Neuronal stem cell (in vitro differentiated cells): Measurements from ENCODE around the gene CHST15.

Source experiments
- DNase-seq: peaks from one replicate; pipeline ENCODE4 v3.0.0-alpha.2; 2013; ENCODE audit warnings: low spot score
- H2AFZ ChIP-seq: one replicate; pipeline ENCODE4 v1.6.1; 2013; ENCODE audit warnings: mild to moderate bottlenecking, low read length, inconsistent platforms
- H2AK5ac ChIP-seq: 2 replicates; pipeline ENCODE4 v1.6.1; 2013; ENCODE audit warnings: low read depth, mild to moderate bottlenecking, inconsistent platforms, low read length, moderate library complexity, mixed read lengths
- H2BK120ac ChIP-seq: 2 replicates; pipeline ENCODE4 v1.6.1; 2013; ENCODE audit warnings: low read depth, mild to moderate bottlenecking, inconsistent platforms, low read length, moderate library complexity, mixed read lengths
- H2BK12ac ChIP-seq: one replicate; pipeline ENCODE4 v1.6.1; 2013; ENCODE audit warnings: low read length, inconsistent platforms
- H2BK15ac ChIP-seq: 2 replicates; pipeline ENCODE4 v1.6.1; 2013; ENCODE audit warnings: mild to moderate bottlenecking, low read length, inconsistent platforms, mixed read lengths
- H2BK5ac ChIP-seq: one replicate; pipeline ENCODE4 v1.6.1; 2013; ENCODE audit warnings: inconsistent platforms, mild to moderate bottlenecking, low read length, moderate library complexity
- H3K14ac ChIP-seq: one replicate; pipeline ENCODE4 v1.6.1; 2013; ENCODE audit warnings: low read length, inconsistent platforms
- H3K18ac ChIP-seq: 2 replicates; pipeline ENCODE4 v1.6.1; 2013; ENCODE audit warnings: low read length, inconsistent platforms
- H3K23ac ChIP-seq: 2 replicates; pipeline ENCODE4 v1.6.1; 2013; ENCODE audit warnings: low read depth, mild to moderate bottlenecking, mixed read lengths, low read length, inconsistent platforms; ENCODE audit not compliant: poor library complexity
- H3K27ac ChIP-seq: replicated peaks from 3 replicates; pipeline ENCODE4 v1.5.1; 2013; ENCODE audit warnings: low read length, inconsistent platforms
- H3K27me3 ChIP-seq, 3 experiments: 2 replicates each; pipeline ENCODE4 v1.6.1; 2013; ENCODE audit warnings: low read length in 3 of 3, mild to moderate bottlenecking in 2 of 3, inconsistent platforms in 1 of 3, low read depth in 1 of 3, mixed read lengths in 1 of 3, moderate library complexity in 1 of 3; ENCODE audit not compliant: control insufficient read depth in 3 of 3, insufficient read depth in 3 of 3
- H3K36me3 ChIP-seq, 2 donors: replicated peaks in 1 of 2; 2 replicates each; pipeline ENCODE4 v1.6.1; 2013; ENCODE audit warnings: low read length in 2 of 2; ENCODE audit not compliant: control insufficient read depth in 2 of 2, insufficient read depth in 2 of 2
- H3K4ac ChIP-seq: 2 replicates; pipeline ENCODE4 v1.6.1; 2013; ENCODE audit warnings: inconsistent platforms, mild to moderate bottlenecking, low read length, moderate library complexity
- H3K4me1 ChIP-seq, 2 donors: 1 replicate in 1 of 2; 2 replicates in 1 of 2; pipeline ENCODE4 v1.6.1; 2013; ENCODE audit warnings: low read length in 2 of 2, low read depth in 1 of 2; ENCODE audit not compliant: control insufficient read depth in 2 of 2, insufficient read depth in 1 of 2
- H3K4me2 ChIP-seq: one replicate; pipeline ENCODE4 v1.6.1; 2013; ENCODE audit warnings: mild to moderate bottlenecking, low read length, inconsistent platforms; ENCODE audit not compliant: insufficient read depth, poor library complexity, severe bottlenecking
- H3K4me3 ChIP-seq, 2 donors: 2 replicates each; pipeline ENCODE4 v1.5.1; 2013; ENCODE audit warnings: low read length in 2 of 2, mild to moderate bottlenecking in 2 of 2, inconsistent platforms in 1 of 2, moderate library complexity in 1 of 2
- H3K79me1 ChIP-seq: one replicate; pipeline ENCODE4 v1.6.1; 2013; ENCODE audit warnings: low read depth, mild to moderate bottlenecking, inconsistent platforms, low read length, moderate library complexity
- H3K9ac ChIP-seq: one replicate; pipeline ENCODE4 v1.6.1; 2013; ENCODE audit warnings: mild to moderate bottlenecking, low read depth, low read length, inconsistent platforms; ENCODE audit not compliant: poor library complexity
- H3K9me3 ChIP-seq, 2 donors: replicated peaks in 1 of 2; 2 replicates each; pipeline versions ENCODE3 to v1.6.1; 2013; ENCODE audit warnings: low read length in 2 of 2, mild to moderate bottlenecking in 2 of 2, inconsistent platforms in 1 of 2, low read depth in 1 of 2, mixed read lengths in 1 of 2, moderate library complexity in 1 of 2; ENCODE audit not compliant: control insufficient read depth in 2 of 2, insufficient read depth in 1 of 2
- H4K8ac ChIP-seq: one replicate; pipeline ENCODE4 v1.6.1; 2013; ENCODE audit warnings: low read depth, mild to moderate bottlenecking, inconsistent platforms, low read length, moderate library complexity
- H4K91ac ChIP-seq: one replicate; pipeline ENCODE4 v1.6.1; 2013; ENCODE audit warnings: low read length, low read depth, mild to moderate bottlenecking, inconsistent platforms; ENCODE audit not compliant: poor library complexity
- WGBS, 2 donors: extraction: QIAGEN DNeasy Blood & Tissue Kit; methylation state at CpG; one replicate each; pipeline ENCODE4 v1.1.7; 2013; ENCODE audit warnings: missing lambda C conversion rate in 2 of 2, mixed read lengths in 1 of 2; ENCODE audit not compliant: insufficient read length in 2 of 2, insufficient replicate concordance in 1 of 2; ENCODE audit errors: extremely low coverage in 2 of 2; 5-methylcytosine and 5-hydroxymethylcytosine counted together

Gene CHST15

DNA sequence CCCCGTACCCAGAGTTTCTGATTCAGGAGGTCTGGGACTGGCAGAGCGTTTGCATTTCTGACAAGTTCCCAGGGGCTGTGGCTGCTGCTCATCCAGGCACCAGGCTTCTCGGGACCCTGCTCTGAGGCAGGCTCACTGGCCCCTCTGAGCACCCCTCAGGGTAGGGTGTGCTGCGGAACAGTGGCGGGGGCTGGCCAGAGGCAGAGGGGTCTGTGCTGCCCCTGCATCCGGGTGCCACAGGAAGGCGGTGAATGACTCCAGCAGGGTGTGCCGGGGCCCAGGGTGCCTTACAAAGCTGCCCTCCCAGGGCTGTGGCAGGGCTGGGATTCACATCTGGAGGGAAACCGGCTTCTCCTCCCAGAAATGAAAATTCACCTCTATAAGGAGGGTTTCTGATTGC lies 77.4 kb downstream of the CHST15 start:
- no CpG with 5 or more reads among the region's 9 CpGs for WGBS, 2 donors

DNA sequence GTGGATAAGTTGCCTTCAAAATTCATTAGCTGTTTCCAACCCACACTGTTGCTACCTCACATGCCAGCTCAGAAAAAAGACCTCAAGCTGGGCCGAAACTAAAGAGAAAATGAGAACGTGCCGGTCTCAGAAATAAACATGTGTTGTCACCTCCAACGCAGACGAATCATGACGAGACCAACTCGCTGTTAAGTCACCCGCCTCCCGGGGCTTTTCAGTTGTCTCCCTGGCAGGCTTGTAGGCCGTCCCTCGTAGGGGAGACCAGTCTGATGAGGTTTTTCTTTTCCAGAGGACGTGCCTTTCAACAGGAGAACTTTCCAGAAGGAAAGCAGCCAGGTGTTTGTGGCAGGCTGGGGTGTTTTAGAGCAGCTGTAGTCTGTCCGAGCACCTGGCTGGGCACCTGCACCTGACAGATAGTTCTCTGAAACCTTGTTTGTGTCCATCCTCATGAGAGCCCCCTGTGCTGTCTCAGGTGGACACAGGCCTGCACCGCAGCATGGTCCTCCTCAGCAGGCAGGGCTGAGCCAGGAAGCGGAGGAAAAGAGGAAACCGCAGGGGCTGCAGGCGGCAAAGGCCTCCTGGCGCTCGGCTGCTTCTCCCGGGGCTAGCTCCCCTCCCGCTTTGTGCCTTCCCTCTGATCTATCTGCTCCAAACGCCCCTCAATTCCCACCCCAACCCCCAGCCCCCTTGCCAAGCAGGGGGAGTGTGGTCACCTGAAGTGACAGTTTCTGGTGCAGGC lies 78.8 kb downstream of the CHST15 start:
- H3K36me3 ChIP-seq: peaks cover 0 to 25% of the 10 kb centered on the region in 2 donors
- no peak overlapping the region for H2AFZ ChIP-seq
- no peak overlapping the region for H3K4me3 ChIP-seq
- no peak overlapping the region for H3K14ac ChIP-seq
- peaks cover 0 to 2% of the 10 kb centered on the region in 2 donors for H3K4me1 ChIP-seq
- DNase-seq: no peak
- H3K27me3 ChIP-seq: no peaks in the 10 kb centered on the region
- H3K4me2 ChIP-seq: no peak overlapping the region
- H3K27ac ChIP-seq: no peak overlapping the region
- no peaks in the 10 kb centered on the region for H3K79me1 ChIP-seq
- H3K23ac ChIP-seq: no peak overlapping the region
- H4K8ac ChIP-seq: no peak overlapping the region
- no peak overlapping the region for H2BK5ac ChIP-seq
- H2AK5ac ChIP-seq: no peak overlapping the region
- no peak overlapping the region for H2BK120ac ChIP-seq
- no peak overlapping the region for H3K4ac ChIP-seq
- peaks cover 0 to 15% of the 10 kb centered on the region in 2 donors for H3K9me3 ChIP-seq
- H4K91ac ChIP-seq: no peak overlapping the region
- H2BK15ac ChIP-seq: no peak overlapping the region
- no peak overlapping the region for H2BK12ac ChIP-seq
- H3K9ac ChIP-seq: no peak overlapping the region
- no peak overlapping the region for H3K18ac ChIP-seq
- WGBS, 2 donors: no CpG with 5 or more reads among the region's 22 CpGs

More for the DNA sequence above, 77.4 kb downstream of the CHST15 start:
- Histone ChIP-seq H3K4me1 (peaks cover 2 to 4% of the 10 kb centered on the region in 2 donors), H3K9me3 (peaks cover 0 to 15% of the 10 kb centered on the region in 2 donors), H3K9ac (no peak overlapping the region), H2AK5ac (peak overlapping the region; percentile 27), H2BK15ac (no peak overlapping the region), H2AFZ (no peak overlapping the region), H3K23ac (peak overlapping the region; percentile 34), H2BK120ac (no peak overlapping the region), H4K8ac (no peak overlapping the region), H3K27me3 (no peaks in the 10 kb centered on the region), H3K4me3 (no peak overlapping the region), H2BK5ac (no peak overlapping the region), H3K4me2 (no peak overlapping the region), H3K36me3 (peaks cover 0 to 29% of the 10 kb centered on the region in 2 donors), H4K91ac (no peak overlapping the region), H3K18ac (peak overlapping the region; percentile 72), H3K4ac (no peak overlapping the region), H2BK12ac (no peak overlapping the region), H3K79me1 (no peaks in the 10 kb centered on the region), H3K14ac (no peak overlapping the region), H3K27ac (no peak overlapping the region)
- DNase-seq: no peak

DNA sequence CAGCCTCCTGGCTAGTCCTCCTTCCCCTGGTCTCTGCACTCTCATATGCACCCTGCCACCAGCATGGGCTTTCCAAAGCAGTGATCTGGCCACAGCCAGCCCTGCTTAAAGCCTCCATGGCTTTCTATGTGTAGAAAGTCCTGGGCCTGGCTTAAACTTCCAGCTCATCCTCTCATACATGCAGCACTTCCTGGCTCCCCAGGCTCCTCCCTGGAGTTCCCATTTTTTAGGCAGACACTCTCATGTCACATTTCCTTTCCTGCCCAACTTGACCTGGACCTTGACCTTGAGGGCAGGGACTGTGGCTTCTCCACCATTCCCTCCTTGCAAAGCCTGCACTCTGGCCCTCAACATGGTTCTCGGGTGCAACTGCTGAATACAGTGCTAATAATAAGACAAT lies 79.5 kb downstream of the CHST15 start:
- WGBS, 2 donors: no CpG with 5 or more reads among the region's 1 CpG
- Histone ChIP-seq H3K4me2 (no peak overlapping the region), H3K79me1 (no peaks in the 10 kb centered on the region), H3K14ac (no peak overlapping the region), H2AFZ (no peak overlapping the region), H3K27me3 (no peaks in the 10 kb centered on the region), H2AK5ac (no peak overlapping the region), H2BK12ac (no peak overlapping the region), H4K91ac (no peak overlapping the region), H3K4me1 (peaks cover 0 to 2% of the 10 kb centered on the region in 2 donors), H3K27ac (no peak overlapping the region), H2BK15ac (no peak overlapping the region), H3K4ac (no peak overlapping the region), H3K23ac (no peak overlapping the region), H4K8ac (no peak overlapping the region), H3K36me3 (peaks cover 0 to 26% of the 10 kb centered on the region in 2 donors), H3K9me3 (peaks cover 0 to 15% of the 10 kb centered on the region in 2 donors), H2BK5ac (no peak overlapping the region), H2BK120ac (no peak overlapping the region), H3K9ac (no peak overlapping the region), H3K4me3 (no peak overlapping the region), H3K18ac (no peak overlapping the region)
- DNase-seq: no peak

DNA sequence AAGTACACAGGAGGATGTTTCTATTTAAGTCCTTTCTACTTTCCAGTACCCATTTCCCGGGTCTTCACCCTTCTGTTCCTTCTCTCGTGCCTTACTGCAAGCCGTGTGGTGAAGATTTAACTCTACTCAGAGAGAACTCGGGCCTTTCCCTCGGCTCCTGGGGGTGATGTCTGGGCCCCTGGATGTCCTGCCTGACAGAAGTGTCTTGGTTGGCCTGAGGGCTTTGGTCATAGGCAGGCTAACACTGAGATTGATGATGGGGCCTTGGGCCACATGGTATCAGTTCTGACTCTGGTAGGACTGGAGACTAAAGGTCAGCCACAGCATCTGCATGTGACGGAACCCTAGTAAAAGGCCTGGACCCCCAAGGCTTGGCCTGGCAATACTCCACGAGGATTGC lies 80.4 kb downstream of the CHST15 start:
- Histone ChIP-seq H4K91ac (no peak overlapping the region), H3K27ac (no peak overlapping the region), H2BK120ac (no peak overlapping the region), H3K4ac (no peak overlapping the region), H3K4me1 (peaks cover 0 to 2% of the 10 kb centered on the region in 2 donors), H2AFZ (no peak overlapping the region), H3K27me3 (no peaks in the 10 kb centered on the region), H3K36me3 (peaks cover 0 to 32% of the 10 kb centered on the region in 2 donors), H3K9ac (no peak overlapping the region), H3K14ac (no peak overlapping the region), H4K8ac (no peak overlapping the region), H3K4me3 (no peak overlapping the region), H3K18ac (no peak overlapping the region), H2BK5ac (no peak overlapping the region), H3K4me2 (no peak overlapping the region), H2BK15ac (no peak overlapping the region), H3K79me1 (no peaks in the 10 kb centered on the region), H3K9me3 (peaks cover 0 to 15% of the 10 kb centered on the region in 2 donors), H3K23ac (no peak overlapping the region), H2AK5ac (no peak overlapping the region), H2BK12ac (no peak overlapping the region)
- no peak for DNase-seq
- WGBS, 2 donors: no CpG with 5 or more reads among the region's 7 CpGs
